ENCODE data around the gene GABRB2. TPM values are rescaled to one million over a fixed set of nuclear protein-coding genes. Genes with fewer than 3 reads are reported as not detected.

GABRB2 gene
- total RNA-seq, 4 donors from 2014 or later: 0.11 to 4.6 (median 1.3) TPM

DNA sequence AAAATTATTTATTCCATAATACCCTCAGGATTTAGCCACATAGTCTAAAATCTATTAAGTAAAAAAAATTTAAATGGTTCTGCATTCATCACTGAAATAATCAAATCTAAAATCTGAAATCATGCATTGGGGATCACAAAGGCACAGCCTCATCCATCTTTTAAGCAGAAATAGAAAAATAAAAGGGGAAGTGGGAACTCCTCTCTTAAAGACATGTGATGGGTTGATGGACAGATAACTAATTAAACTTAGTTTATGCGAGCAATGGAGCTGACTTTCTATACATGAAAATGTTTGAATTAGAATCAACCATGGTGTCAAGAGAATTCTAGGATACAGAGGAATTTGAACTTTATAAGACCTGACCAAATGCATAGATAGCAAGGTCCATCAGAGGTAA is 170.5 kb downstream of the GABRB2 start:
- no peaks in the 10 kb centered on the region for H3K4me1 ChIP-seq
- TF ChIP-seq, protein P1, sequence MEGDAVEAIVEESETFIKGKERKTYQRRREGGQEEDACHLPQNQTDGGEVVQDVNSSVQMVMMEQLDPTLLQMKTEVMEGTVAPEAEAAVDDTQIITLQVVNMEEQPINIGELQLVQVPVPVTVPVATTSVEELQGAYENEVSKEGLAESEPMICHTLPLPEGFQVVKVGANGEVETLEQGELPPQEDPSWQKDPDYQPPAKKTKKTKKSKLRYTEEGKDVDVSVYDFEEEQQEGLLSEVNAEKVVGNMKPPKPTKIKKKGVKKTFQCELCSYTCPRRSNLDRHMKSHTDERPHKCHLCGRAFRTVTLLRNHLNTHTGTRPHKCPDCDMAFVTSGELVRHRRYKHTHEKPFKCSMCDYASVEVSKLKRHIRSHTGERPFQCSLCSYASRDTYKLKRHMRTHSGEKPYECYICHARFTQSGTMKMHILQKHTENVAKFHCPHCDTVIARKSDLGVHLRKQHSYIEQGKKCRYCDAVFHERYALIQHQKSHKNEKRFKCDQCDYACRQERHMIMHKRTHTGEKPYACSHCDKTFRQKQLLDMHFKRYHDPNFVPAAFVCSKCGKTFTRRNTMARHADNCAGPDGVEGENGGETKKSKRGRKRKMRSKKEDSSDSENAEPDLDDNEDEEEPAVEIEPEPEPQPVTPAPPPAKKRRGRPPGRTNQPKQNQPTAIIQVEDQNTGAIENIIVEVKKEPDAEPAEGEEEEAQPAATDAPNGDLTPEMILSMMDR (IDR thresholded peaks at IDR 0.05): no peak
- no peak for TF ChIP-seq POLR2A (IDR thresholded peaks at IDR 0.05)

DNA sequence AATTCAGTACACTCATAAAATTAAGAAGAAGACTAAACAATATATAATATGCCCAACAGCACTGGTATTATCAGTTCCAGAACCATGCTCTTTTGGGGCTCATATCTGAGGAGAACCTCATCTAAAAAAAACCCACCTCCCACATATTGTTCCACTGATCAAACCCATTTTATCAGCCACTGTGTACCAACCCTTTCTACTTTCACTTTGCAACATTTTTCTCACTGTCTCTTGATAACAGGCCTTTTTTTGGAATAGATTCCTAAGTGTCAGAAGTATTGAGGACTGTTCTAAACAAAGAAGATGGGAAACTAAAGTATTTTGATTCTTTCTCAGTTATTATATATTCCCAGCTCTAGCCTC is 173.2 kb downstream of the GABRB2 start:
- intact Hi-C loops (cut with DNase I): no loop called here

More for the DNA sequence above, 170.5 kb downstream of the GABRB2 start:
- H3K4me3 ChIP-seq (replicated peaks in 1 of 3): no peak overlapping the region
- 89 to 94% methylated on average over 1 of the region's 1 CpG for WGBS, 2 donors
- intact Hi-C loops (cut with DNase I): no loop called here
- H3K27ac ChIP-seq: no peak overlapping the region
- no peak for DNase-seq
- H3K27me3 ChIP-seq: no peaks in the 10 kb centered on the region
- no peaks in the 10 kb centered on the region for H3K36me3 ChIP-seq
- H3K9me3 ChIP-seq: no peaks in the 10 kb centered on the region

DNA sequence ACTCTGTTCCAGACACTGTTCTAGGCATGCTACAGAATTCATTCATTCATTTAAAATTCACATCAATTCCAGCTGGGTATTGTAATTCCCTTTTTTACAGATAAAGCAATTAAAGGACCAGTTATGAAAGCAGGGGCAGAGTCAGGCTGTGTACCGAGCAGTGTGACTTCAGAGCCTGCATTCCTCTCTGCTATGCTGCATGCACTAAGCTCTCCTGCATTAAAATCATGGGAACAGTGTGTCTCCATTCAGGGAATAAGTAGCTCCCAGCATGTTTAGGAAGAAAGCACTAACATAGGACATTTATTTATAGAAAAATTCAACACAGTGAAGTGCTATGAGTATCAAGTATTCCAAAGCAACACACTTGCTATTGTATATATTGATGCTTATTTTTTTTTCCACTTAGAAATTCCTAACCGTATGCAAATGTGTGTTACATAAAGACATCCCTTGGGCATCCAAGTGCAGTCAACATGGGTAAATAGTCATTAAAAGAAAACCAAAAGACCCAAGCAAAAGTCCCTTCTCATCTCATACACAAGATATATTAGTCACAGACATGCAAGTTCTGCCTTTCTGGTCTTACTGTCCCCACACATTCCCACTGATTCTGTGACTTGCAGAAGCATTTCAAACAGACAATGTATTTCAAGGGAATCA is 173.7 kb downstream of the GABRB2 start:
- H3K27me3 ChIP-seq: no peaks in the 10 kb centered on the region
- intact Hi-C loops (cut with DNase I): no loop called here
- no peaks in the 10 kb centered on the region for H3K36me3 ChIP-seq
- H3K27ac ChIP-seq: no peak overlapping the region
- no peaks in the 10 kb centered on the region for H3K4me1 ChIP-seq
- TF ChIP-seq, protein P1 (IDR thresholded peaks at IDR 0.05): no peak
- TF ChIP-seq POLR2A (IDR thresholded peaks at IDR 0.05): no peak
- no peaks in the 10 kb centered on the region for H3K9me3 ChIP-seq
- no peak for DNase-seq
- 59 to 64% methylated on average over 2 of the region's 2 CpGs for WGBS, 2 donors
- H3K4me3 ChIP-seq (replicated peaks in 1 of 3): no peak overlapping the region

More for the DNA sequence above, 173.2 kb downstream of the GABRB2 start:
- Histone ChIP-seq H3K27ac (no peak overlapping the region), H3K4me1 (no peaks in the 10 kb centered on the region), H3K27me3 (no peaks in the 10 kb centered on the region), H3K36me3 (no peaks in the 10 kb centered on the region), H3K4me3 (replicated peaks in 1 of 3) (no peak overlapping the region), H3K9me3 (no peaks in the 10 kb centered on the region)
- TF ChIP-seq, protein P1 (IDR thresholded peaks at IDR 0.05): no peak
- no peak for TF ChIP-seq POLR2A (IDR thresholded peaks at IDR 0.05)
- DNase-seq: no peak

- no peak for DNase-seq
- no peaks in the 10 kb centered on the region for H3K9me3 ChIP-seq
- no peak overlapping the region for H3K4me3 ChIP-seq (replicated peaks in 1 of 3)
- no peaks in the 10 kb centered on the region for H3K27me3 ChIP-seq
- H3K4me1 ChIP-seq: no peaks in the 10 kb centered on the region
- no peak for TF ChIP-seq POLR2A (IDR thresholded peaks at IDR 0.05)
- TF ChIP-seq, protein P1 (IDR thresholded peaks at IDR 0.05): no peak
- H3K36me3 ChIP-seq: no peaks in the 10 kb centered on the region
- intact Hi-C loops (cut with DNase I): no loop called here
- WGBS, 2 donors: 48 to 53% methylated on average over 3 of the region's 3 CpGs
- H3K27ac ChIP-seq: no peak overlapping the region
These were observed 177.5 kb downstream of the GABRB2 start for GRCh38 chr5:161369022-161369421.

GRCh38 chr5:161358446-161358845 is 188.1 kb downstream of the GABRB2 start:
- intact Hi-C loops (cut with DNase I): no loop called here
- no peaks in the 10 kb centered on the region for H3K27me3 ChIP-seq
- WGBS, 2 donors: 89 to 90% methylated on average over 2 of the region's 2 CpGs
- H3K4me1 ChIP-seq: no peaks in the 10 kb centered on the region
- no peaks in the 10 kb centered on the region for H3K36me3 ChIP-seq
- no peak for TF ChIP-seq POLR2A (IDR thresholded peaks at IDR 0.05)
- TF ChIP-seq, protein P1 (IDR thresholded peaks at IDR 0.05): no peak
- no peak for DNase-seq
- no peaks in the 10 kb centered on the region for H3K9me3 ChIP-seq
- H3K4me3 ChIP-seq (replicated peaks in 1 of 3): no peak overlapping the region
- H3K27ac ChIP-seq: no peak overlapping the region
